Measurements from ENCODE around the gene BMPR1B. TPM values are rescaled to one million over a fixed set of nuclear protein-coding genes. Genes with fewer than 3 reads are reported as not detected.

BMPR1B gene
- total and polyA plus RNA-seq, 10 donors: 0.12 to 2.4 (median 1.2) TPM

- no peaks in the 10 kb centered on the region for H3K36me3 ChIP-seq
- H3K4me3 ChIP-seq: no peak overlapping the region
- peaks cover 0 to 6% (median 0%) of the 10 kb centered on the region in 6 donors for H3K4me1 ChIP-seq
- DNase-seq: no peak
- intact Hi-C loops (cut with DNase I; ENCODE audit: low total_unique reads): no loop called here
- no peak overlapping the region for H3K27ac ChIP-seq
- H3K27me3 ChIP-seq (replicated peaks in 1 of 7): no peaks in the 10 kb centered on the region
- TF ChIP-seq POLR2AphosphoS5 (IDR thresholded peaks at IDR 0.05): no peak
- TF ChIP-seq, protein P1, sequence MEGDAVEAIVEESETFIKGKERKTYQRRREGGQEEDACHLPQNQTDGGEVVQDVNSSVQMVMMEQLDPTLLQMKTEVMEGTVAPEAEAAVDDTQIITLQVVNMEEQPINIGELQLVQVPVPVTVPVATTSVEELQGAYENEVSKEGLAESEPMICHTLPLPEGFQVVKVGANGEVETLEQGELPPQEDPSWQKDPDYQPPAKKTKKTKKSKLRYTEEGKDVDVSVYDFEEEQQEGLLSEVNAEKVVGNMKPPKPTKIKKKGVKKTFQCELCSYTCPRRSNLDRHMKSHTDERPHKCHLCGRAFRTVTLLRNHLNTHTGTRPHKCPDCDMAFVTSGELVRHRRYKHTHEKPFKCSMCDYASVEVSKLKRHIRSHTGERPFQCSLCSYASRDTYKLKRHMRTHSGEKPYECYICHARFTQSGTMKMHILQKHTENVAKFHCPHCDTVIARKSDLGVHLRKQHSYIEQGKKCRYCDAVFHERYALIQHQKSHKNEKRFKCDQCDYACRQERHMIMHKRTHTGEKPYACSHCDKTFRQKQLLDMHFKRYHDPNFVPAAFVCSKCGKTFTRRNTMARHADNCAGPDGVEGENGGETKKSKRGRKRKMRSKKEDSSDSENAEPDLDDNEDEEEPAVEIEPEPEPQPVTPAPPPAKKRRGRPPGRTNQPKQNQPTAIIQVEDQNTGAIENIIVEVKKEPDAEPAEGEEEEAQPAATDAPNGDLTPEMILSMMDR (IDR thresholded peaks at IDR 0.05 in 8 of 11, conservative IDR thresholded peaks at IDR 0.05 in 3 of 11): no peak
- no peak for TF ChIP-seq POLR2A (IDR thresholded peaks at IDR 0.05)
- H3K9me3 ChIP-seq: no peaks in the 10 kb centered on the region
- WGBS, 5 donors: 51 to 67% (median 60%) methylated on average over 7 of the region's 7 CpGs
Measured at GRCh38 chr4:95085124-95085833, 327.5 kb downstream of the BMPR1B start.

- TF ChIP-seq POLR2A (IDR thresholded peaks at IDR 0.05) (no peak), POLR2AphosphoS5 (IDR thresholded peaks at IDR 0.05) (no peak)
- TF ChIP-seq, protein P1 (IDR thresholded peaks at IDR 0.05 in 8 of 11, conservative IDR thresholded peaks at IDR 0.05 in 3 of 11): no peak
Measured at GRCh38 chr4:95086551-95086950, 328.8 kb downstream of the BMPR1B start.

GRCh38 chr4:95087657-95088455, 330.1 kb downstream of the BMPR1B start:
- intact Hi-C loops (cut with DNase I; ENCODE audit: low total_unique reads): no loop called here
- TF ChIP-seq POLR2AphosphoS5 (IDR thresholded peaks at IDR 0.05) (no peak), POLR2A (IDR thresholded peaks at IDR 0.05) (no peak)
- TF ChIP-seq, protein P1 (IDR thresholded peaks at IDR 0.05 in 8 of 11, conservative IDR thresholded peaks at IDR 0.05 in 3 of 11): no peak
- no peak overlapping the region for H3K27ac ChIP-seq

More at GRCh38 chr4:95086551-95086950, 328.8 kb downstream of the BMPR1B start:
- Histone ChIP-seq H3K27ac (no peak overlapping the region), H3K27me3 (replicated peaks in 1 of 7) (no peaks in the 10 kb centered on the region), H3K4me1 (peaks cover 0 to 6% (median 0%) of the 10 kb centered on the region in 6 donors), H3K4me3 (no peak overlapping the region), H3K9me3 (no peaks in the 10 kb centered on the region), H3K36me3 (no peaks in the 10 kb centered on the region)
- 84 to 98% (median 87%) methylated on average over 1 of the region's 1 CpG for WGBS, 5 donors
- DNase-seq: no peak
- intact Hi-C loops (cut with DNase I; ENCODE audit: low total_unique reads): no loop called here

DNA sequence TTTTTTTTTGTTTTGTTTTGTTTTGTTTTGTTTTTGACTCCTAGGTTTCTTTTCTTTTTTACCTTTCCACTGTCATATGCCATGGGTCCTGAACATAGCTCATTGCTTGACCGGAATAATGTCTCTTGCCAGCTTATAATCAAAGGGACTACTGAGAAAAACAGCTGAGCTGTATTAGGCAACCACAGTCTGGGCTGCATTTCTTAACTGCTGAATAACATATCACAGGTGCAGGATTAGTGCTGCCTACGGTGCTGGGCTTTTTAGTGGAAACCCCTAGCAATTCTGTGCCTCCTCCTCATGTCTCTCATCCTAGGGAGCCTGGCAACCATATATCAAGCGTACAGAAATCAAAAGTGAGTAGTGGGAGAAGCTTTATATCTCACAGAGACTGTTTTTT, 333.5 kb downstream of the BMPR1B start:
- Histone ChIP-seq H3K27ac (no peak overlapping the region), H3K27me3 (replicated peaks in 1 of 7) (no peaks in the 10 kb centered on the region), H3K9me3 (no peaks in the 10 kb centered on the region), H3K4me1 (no peaks in the 10 kb centered on the region), H3K4me3 (no peak overlapping the region), H3K36me3 (no peaks in the 10 kb centered on the region)
- intact Hi-C loops (cut with DNase I; ENCODE audit: low total_unique reads): loop anchor here (10.0 kb wide), 1 partner anchor 466 kb away; no protein-coding TSS in a partner anchor
- DNase-seq: no peak
- TF ChIP-seq POLR2A (IDR thresholded peaks at IDR 0.05) (no peak), POLR2AphosphoS5 (IDR thresholded peaks at IDR 0.05) (no peak)
- TF ChIP-seq, protein P1 (IDR thresholded peaks at IDR 0.05 in 8 of 11, conservative IDR thresholded peaks at IDR 0.05 in 3 of 11): no peak
- WGBS, 5 donors: 58 to 70% (median 66%) methylated on average over 3 of the region's 3 CpGs

More at GRCh38 chr4:95087657-95088455, 330.1 kb downstream of the BMPR1B start:
- DNase-seq: no peak
- Histone ChIP-seq H3K4me1 (peaks cover 0 to 6% (median 0%) of the 10 kb centered on the region in 6 donors), H3K27me3 (replicated peaks in 1 of 7) (no peaks in the 10 kb centered on the region), H3K9me3 (no peaks in the 10 kb centered on the region), H3K36me3 (no peaks in the 10 kb centered on the region), H3K4me3 (no peak overlapping the region)
- WGBS, 5 donors: 82 to 95% (median 90%) methylated on average over 2 of the region's 2 CpGs
